ENCODE results near the gene CLSTN1. TPM values are rescaled to one million over a fixed set of nuclear protein-coding genes. Genes with fewer than 3 reads are reported as not detected.

The CLSTN1 gene
- total RNA-seq, 1 experiment from 2014 or later = 106 TPM

DNA sequence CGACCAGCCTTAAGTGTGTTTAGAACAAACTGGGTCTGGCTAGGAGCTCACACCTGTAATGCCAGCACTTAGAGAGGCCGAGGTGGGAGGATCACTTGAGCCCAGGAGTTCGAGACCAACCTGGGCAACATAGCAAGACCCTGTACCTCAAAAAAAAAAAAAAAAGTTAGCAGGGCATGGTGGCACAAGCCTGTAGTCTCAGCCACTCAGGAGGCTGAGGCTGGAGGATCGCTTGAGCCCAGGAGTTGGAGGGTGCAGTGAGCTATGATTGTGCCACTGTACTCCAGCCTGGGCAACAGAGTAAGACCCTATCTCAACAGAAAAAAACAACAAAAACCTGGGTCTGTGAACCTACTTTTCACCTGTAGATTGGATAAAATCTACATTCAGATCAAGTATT, 117.6 kb downstream of the CLSTN1 start:
- Mint-ChIP-seq H3K36me3 (ENCODE audit: insufficient read depth, unreplicated experiment) (peaks cover 5% of the 10 kb centered on the region), H3K9me3 (ENCODE audit: unreplicated experiment) (no peaks in the 10 kb centered on the region), H3K27me3 (ENCODE audit: insufficient read depth, unreplicated experiment) (no peaks in the 10 kb centered on the region), H3K4me3 (ENCODE audit: unreplicated experiment) (no peak overlapping the region), H3K4me1 (ENCODE audit: insufficient read depth, unreplicated experiment) (peaks cover 3% of the 10 kb centered on the region), H3K27ac (ENCODE audit: low read depth, unreplicated experiment) (no peak overlapping the region)
- TF ChIP-seq, protein P1, sequence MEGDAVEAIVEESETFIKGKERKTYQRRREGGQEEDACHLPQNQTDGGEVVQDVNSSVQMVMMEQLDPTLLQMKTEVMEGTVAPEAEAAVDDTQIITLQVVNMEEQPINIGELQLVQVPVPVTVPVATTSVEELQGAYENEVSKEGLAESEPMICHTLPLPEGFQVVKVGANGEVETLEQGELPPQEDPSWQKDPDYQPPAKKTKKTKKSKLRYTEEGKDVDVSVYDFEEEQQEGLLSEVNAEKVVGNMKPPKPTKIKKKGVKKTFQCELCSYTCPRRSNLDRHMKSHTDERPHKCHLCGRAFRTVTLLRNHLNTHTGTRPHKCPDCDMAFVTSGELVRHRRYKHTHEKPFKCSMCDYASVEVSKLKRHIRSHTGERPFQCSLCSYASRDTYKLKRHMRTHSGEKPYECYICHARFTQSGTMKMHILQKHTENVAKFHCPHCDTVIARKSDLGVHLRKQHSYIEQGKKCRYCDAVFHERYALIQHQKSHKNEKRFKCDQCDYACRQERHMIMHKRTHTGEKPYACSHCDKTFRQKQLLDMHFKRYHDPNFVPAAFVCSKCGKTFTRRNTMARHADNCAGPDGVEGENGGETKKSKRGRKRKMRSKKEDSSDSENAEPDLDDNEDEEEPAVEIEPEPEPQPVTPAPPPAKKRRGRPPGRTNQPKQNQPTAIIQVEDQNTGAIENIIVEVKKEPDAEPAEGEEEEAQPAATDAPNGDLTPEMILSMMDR (IDR thresholded peaks at IDR 0.05; ENCODE audit: unreplicated experiment) = no peak
- intact Hi-C loops (cut with micrococcal nuclease) = no loop called here
- POLR2A ChIA-PET = no interaction called here
- CTCF ChIA-PET = interaction anchor here (0.6 kb wide), 2 partner anchors 12 to 78 kb away, joined by 3 to 5 read pairs; no protein-coding TSS in a partner anchor
- no peak for DNase-seq (ENCODE audit: unreplicated experiment)
- no TSS peak for BruUV-seq (replicated peaks)

DNA sequence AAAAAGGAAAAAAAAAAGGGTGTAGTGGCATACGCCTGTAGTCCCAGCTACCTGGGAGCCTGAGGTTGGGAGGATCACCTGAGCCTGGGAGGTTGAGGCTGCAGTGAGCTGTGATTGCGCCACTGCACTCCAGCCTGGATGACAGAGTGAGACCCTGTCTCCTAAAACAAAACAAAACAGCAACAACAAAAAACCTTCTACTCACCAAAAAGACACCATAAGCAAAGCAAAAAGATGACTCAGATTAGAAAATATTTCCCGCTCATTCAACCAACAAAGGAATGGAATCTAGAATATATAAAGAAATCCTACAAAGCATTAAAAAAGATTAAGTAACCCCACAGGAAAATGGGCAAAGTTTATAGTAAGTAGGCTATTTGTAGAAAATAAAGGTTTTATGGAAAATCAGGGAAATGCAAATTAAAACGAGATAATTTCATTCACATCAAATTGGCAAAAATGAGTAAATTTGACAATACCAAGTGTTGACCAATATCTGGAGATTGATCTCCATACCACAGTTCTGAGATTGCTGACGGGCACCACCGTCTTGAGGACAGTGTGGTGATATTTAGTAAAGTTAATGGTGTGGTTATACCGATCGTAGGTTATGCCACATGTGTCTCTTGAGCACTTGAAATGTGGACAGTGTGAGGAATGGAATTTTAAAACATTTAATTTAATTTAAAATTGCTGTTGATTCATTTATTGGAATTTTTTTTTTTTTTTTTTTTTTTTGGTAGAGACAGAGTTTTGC, 118.2 kb downstream of the CLSTN1 start:
- no TSS peak for BruUV-seq (replicated peaks)
- intact Hi-C loops (cut with micrococcal nuclease) = no loop called here
- Mint-ChIP-seq H3K4me3 (ENCODE audit: unreplicated experiment) (no peak overlapping the region), H3K27me3 (ENCODE audit: insufficient read depth, unreplicated experiment) (no peaks in the 10 kb centered on the region), H3K9me3 (ENCODE audit: unreplicated experiment) (no peaks in the 10 kb centered on the region), H3K36me3 (ENCODE audit: insufficient read depth, unreplicated experiment) (peaks cover 4% of the 10 kb centered on the region), H3K27ac (ENCODE audit: low read depth, unreplicated experiment) (no peak overlapping the region), H3K4me1 (ENCODE audit: insufficient read depth, unreplicated experiment) (peaks cover 10% of the 10 kb centered on the region)
- DNase-seq (ENCODE audit: unreplicated experiment) = no peak
- TF ChIP-seq, protein P1 (IDR thresholded peaks at IDR 0.05; ENCODE audit: unreplicated experiment) = no peak
- ChIA-PET POLR2A (no interaction called here), CTCF (no interaction called here)

DNA sequence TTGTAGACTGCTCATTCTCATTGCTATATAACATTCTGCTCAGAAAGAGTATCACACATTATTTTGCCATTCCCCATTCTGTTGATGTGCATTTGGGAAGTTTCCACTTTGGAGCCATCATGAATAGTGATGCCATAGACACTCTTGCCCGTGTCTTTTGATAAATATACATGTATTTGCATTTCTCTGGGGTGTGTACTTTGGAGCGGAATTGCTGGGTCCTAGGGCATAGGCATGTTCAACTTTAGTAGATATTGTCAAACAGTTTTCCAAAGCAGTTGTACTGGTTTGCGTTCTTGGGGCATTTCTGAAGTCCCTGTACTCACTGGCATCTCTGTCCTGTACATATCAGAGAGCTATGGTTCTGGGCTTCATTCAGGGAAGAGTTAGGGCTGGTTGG, 120.1 kb downstream of the CLSTN1 start:
- H3K27me3 Mint-ChIP-seq (ENCODE audit: insufficient read depth, unreplicated experiment) = no peaks in the 10 kb centered on the region
- no peaks in the 10 kb centered on the region for H3K9me3 Mint-ChIP-seq (ENCODE audit: unreplicated experiment)
- ChIA-PET POLR2A (no interaction called here), CTCF (interaction anchor here (1.2 to 1.3 kb wide), 2 partner anchors 11 to 43 kb away, joined by 3 read pairs; no protein-coding TSS in a partner anchor)
- no peak overlapping the region for H3K27ac Mint-ChIP-seq (ENCODE audit: low read depth, unreplicated experiment)
- H3K4me1 Mint-ChIP-seq (ENCODE audit: insufficient read depth, unreplicated experiment) = peaks cover 23% of the 10 kb centered on the region
- no peaks in the 10 kb centered on the region for H3K36me3 Mint-ChIP-seq (ENCODE audit: insufficient read depth, unreplicated experiment)
- TF ChIP-seq, protein P1 (IDR thresholded peaks at IDR 0.05; ENCODE audit: unreplicated experiment) = no peak
- intact Hi-C loops (cut with micrococcal nuclease) = no loop called here
- H3K4me3 Mint-ChIP-seq (ENCODE audit: unreplicated experiment) = no peak overlapping the region
- no peak for DNase-seq (ENCODE audit: unreplicated experiment)
- BruUV-seq (replicated peaks) = no TSS peak

DNA sequence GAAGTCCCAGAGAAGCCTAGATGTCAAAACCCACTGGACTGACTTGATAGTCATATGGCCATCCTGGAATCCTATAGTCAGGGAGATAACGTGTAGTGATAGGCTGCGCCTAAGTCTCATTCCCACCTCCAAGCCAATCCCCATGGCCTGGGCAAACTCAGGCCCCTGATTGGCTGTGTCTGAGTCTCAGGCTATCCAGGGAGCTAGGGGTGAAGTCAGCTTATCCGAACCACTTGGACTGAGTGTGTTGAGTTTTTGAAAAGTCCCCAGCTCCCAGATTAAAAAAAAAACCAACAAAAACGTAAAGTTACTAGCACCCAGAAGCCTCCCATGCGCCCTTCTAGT, 120.6 kb downstream of the CLSTN1 start:
- Mint-ChIP-seq H3K4me1 (ENCODE audit: insufficient read depth, unreplicated experiment) (peaks cover 23% of the 10 kb centered on the region), H3K27me3 (ENCODE audit: insufficient read depth, unreplicated experiment) (no peaks in the 10 kb centered on the region), H3K4me3 (ENCODE audit: unreplicated experiment) (no peak overlapping the region), H3K36me3 (ENCODE audit: insufficient read depth, unreplicated experiment) (no peaks in the 10 kb centered on the region), H3K27ac (ENCODE audit: low read depth, unreplicated experiment) (no peak overlapping the region), H3K9me3 (ENCODE audit: unreplicated experiment) (no peaks in the 10 kb centered on the region)
- TF ChIP-seq, protein P1 (IDR thresholded peaks at IDR 0.05; ENCODE audit: unreplicated experiment) = no peak
- intact Hi-C loops (cut with micrococcal nuclease) = no loop called here
- BruUV-seq (replicated peaks) = no TSS peak
- DNase-seq (ENCODE audit: unreplicated experiment) = no peak
- POLR2A ChIA-PET = interaction anchor here (0.6 to 1.6 kb wide), 2 partner anchors 23 to 32 kb away, joined by 3 read pairs; no protein-coding TSS in a partner anchor
- CTCF ChIA-PET = interaction anchor here (1.0 to 1.3 kb wide), 5 partner anchors 10 to 88 kb away, joined by 3 to 4 read pairs (median 3); no protein-coding TSS in a partner anchor

All from MCF 10A (cell line).